OCI-LY7 (cell line): ENCODE results near the gene ACVR1. TPM values are rescaled to one million over a fixed set of nuclear protein-coding genes. Genes with fewer than 3 reads are reported as not detected.

Experiments
- BruUV-seq: library from RNA; stranded (reverse); fragments of 400-500 nt; replicated peaks from 2 replicates; lab custom pipeline; 2021; lab: Mats Ljungman, UMichigan
- CTCF ChIA-PET: fragments of 300-600 bp; sonication (Branson Sonifier 250); formaldehyde crosslinking; loops from one replicate; lab custom pipeline; 2022; ENCODE audit warnings: antibody characterized with exemption; ENCODE audit not compliant: unreplicated experiment; lab: Charles Lee
- POLR2A ChIA-PET: fragments of 300-600 bp; sonication (Branson Sonifier 250); formaldehyde crosslinking; loops from one replicate; lab custom pipeline; 2022; ENCODE audit warnings: antibody characterized with exemption; lab: Charles Lee
- DNase-seq: peaks from one replicate; pipeline ENCODE4 v3.0.0-alpha.2; 2015; ENCODE audit warnings: low spot score
- H2AFZ ChIP-seq: fragments of 200-600 bp; sonication (generic), shearing (Covaris generic); 2 replicates; pipeline ENCODE4 v1.6.1; 2014; ENCODE audit warnings: mild to moderate bottlenecking, antibody characterized with exemption, low read length, moderate library complexity
- H3K27ac ChIP-seq: fragments of 200-600 bp; sonication (generic); 2 replicates; pipeline ENCODE4 v1.5.1; 2014; ENCODE audit warnings: mixed run types, low read depth, mild to moderate bottlenecking, moderate library complexity, low read length, inconsistent platforms; ENCODE audit not compliant: poor library complexity, severe bottlenecking
- H3K36me3 ChIP-seq: fragments of 200-600 bp; sonication (generic); 2 replicates; pipeline ENCODE4 v1.6.1; 2014; ENCODE audit warnings: mild to moderate bottlenecking, antibody characterized with exemption, low read length, moderate library complexity, mixed read lengths; ENCODE audit not compliant: insufficient read depth
- H3K4me1 ChIP-seq: fragments of 200-600 bp; sonication (generic); 2 replicates; pipeline ENCODE4 v1.5.1; 2014; ENCODE audit warnings: mild to moderate bottlenecking, low read length; ENCODE audit not compliant: insufficient read depth, poor library complexity, severe bottlenecking
- H3K4me2 ChIP-seq: fragments of 200-600 bp; sonication (generic); 2 replicates; pipeline ENCODE4 v1.6.1; 2014; ENCODE audit warnings: mild to moderate bottlenecking, low read length
- H3K4me3 ChIP-seq: fragments of 200-600 bp; sonication (generic); 2 replicates; pipeline ENCODE4 v1.5.1; 2014; ENCODE audit warnings: mild to moderate bottlenecking, low read depth, low read length; ENCODE audit not compliant: poor library complexity, severe bottlenecking
- H3K79me2 ChIP-seq: fragments of 200-600 bp; sonication (generic); 2 replicates; pipeline ENCODE4 v1.6.1; 2016; ENCODE audit warnings: low read depth, mild to moderate bottlenecking, low read length, moderate library complexity, mixed read lengths; ENCODE audit not compliant: insufficient read depth
- H3K9me2 ChIP-seq: fragments of 200-600 bp; sonication (generic); 2 replicates; pipeline ENCODE4 v1.6.1; 2016; ENCODE audit warnings: mild to moderate bottlenecking, low read length, mixed read lengths; ENCODE audit not compliant: insufficient read depth
- H3K9me3 ChIP-seq: fragments of 200-600 bp; sonication (generic); 2 replicates; pipeline ENCODE4 v1.6.1; 2014; ENCODE audit warnings: mild to moderate bottlenecking, mixed run types, low read length, mixed read lengths
- H4K20me1 ChIP-seq: fragments of 200-600 bp; sonication (generic); 2 replicates; pipeline ENCODE4 v1.6.1; 2014; ENCODE audit warnings: mild to moderate bottlenecking, antibody characterized with exemption, low read length, moderate library complexity, mixed read lengths; ENCODE audit not compliant: insufficient read depth
- CTCF ChIP-seq: fragments of 200-600 bp; sonication (generic); conservative IDR thresholded peaks from 2 replicates; pipeline ENCODE4 v1.5.1; 2014; ENCODE audit warnings: mild to moderate bottlenecking, antibody characterized with exemption, low read length, moderate library complexity, mixed read lengths
- EZH2phosphoT487 ChIP-seq: fragments of 200-600 bp; sonication (generic); IDR thresholded peaks from 2 replicates; pipeline ENCODE4 v1.6.1; 2018; ENCODE audit warnings: low read depth, borderline replicate concordance, mild to moderate bottlenecking, mixed run types, antibody characterized with exemption, low read length, moderate library complexity, mixed read lengths
- intact Hi-C: fragments of 100-400 bp; cut with micrococcal nuclease; formaldehyde crosslinking; loops from one replicate; pipeline ENCODE4 v1.10.0; 2022; ENCODE audit not compliant: unreplicated experiment
- total RNA-seq, 2 experiments: library from RNA; depleted of rRNA in 1 of 2; stranded (reverse); fragments of >200 nt in 1 of 2; shearing (Covaris generic) in 1 of 2; gene quantifications; 2 replicates each; pipeline ENCODE4 v1.2.3, GENCODE V29; 2014 to 2022

Gene ACVR1
- total RNA-seq, 2 experiments from 2014 or later = 0.13 to 3.9 TPM

GRCh38 chr2:157698430-157698829 is 177.7 kb downstream of the ACVR1 start:
- POLR2A ChIA-PET = no interaction called here

GRCh38 chr2:157696036-157696435 is 180.1 kb downstream of the ACVR1 start:
- no peak for DNase-seq
- H2AFZ ChIP-seq = no peak overlapping the region
- no TSS peak for BruUV-seq
- no peaks in the 10 kb centered on the region for H3K4me1 ChIP-seq
- no peaks in the 10 kb centered on the region for H3K9me3 ChIP-seq
- no peak overlapping the region for H3K27ac ChIP-seq
- intact Hi-C loops = no loop called here
- H3K4me2 ChIP-seq = no peak overlapping the region
- H3K36me3 ChIP-seq = no peaks in the 10 kb centered on the region
- no peaks in the 10 kb centered on the region for H3K79me2 ChIP-seq
- TF ChIP-seq EZH2phosphoT487 (no peak), CTCF (no peak)
- no peaks in the 10 kb centered on the region for H3K9me2 ChIP-seq
- ChIA-PET POLR2A (interaction anchor here (0.6 kb wide), 1 partner anchor 565 kb away, joined by 3 read pairs; no protein-coding TSS in a partner anchor), CTCF (no interaction called here)
- H4K20me1 ChIP-seq = no peaks in the 10 kb centered on the region
- no peak overlapping the region for H3K4me3 ChIP-seq

More at GRCh38 chr2:157698430-157698829, 177.7 kb downstream of the ACVR1 start:
- no peaks in the 10 kb centered on the region for H3K36me3 ChIP-seq
- intact Hi-C loops = no loop called here
- TF ChIP-seq CTCF = no peak
- no peak for TF ChIP-seq EZH2phosphoT487
- H3K4me3 ChIP-seq = no peak overlapping the region
- H3K79me2 ChIP-seq = no peaks in the 10 kb centered on the region
- H3K4me2 ChIP-seq = no peak overlapping the region
- no TSS peak for BruUV-seq
- no peak overlapping the region for H3K27ac ChIP-seq
- CTCF ChIA-PET = no interaction called here
- H3K9me2 ChIP-seq = no peaks in the 10 kb centered on the region
- H3K9me3 ChIP-seq = no peaks in the 10 kb centered on the region
- no peaks in the 10 kb centered on the region for H3K4me1 ChIP-seq
- no peaks in the 10 kb centered on the region for H4K20me1 ChIP-seq
- DNase-seq = no peak
- H2AFZ ChIP-seq = no peak overlapping the region

- POLR2A ChIA-PET = no interaction called here
- TF ChIP-seq CTCF = no peak
- no peak for TF ChIP-seq EZH2phosphoT487
- intact Hi-C loops = no loop called here
- Histone ChIP-seq H3K27ac (no peak overlapping the region), H3K9me3 (no peaks in the 10 kb centered on the region), H3K9me2 (no peaks in the 10 kb centered on the region), H4K20me1 (no peaks in the 10 kb centered on the region), H3K79me2 (no peaks in the 10 kb centered on the region), H2AFZ (no peak overlapping the region), H3K4me3 (no peak overlapping the region), H3K36me3 (no peaks in the 10 kb centered on the region), H3K4me2 (no peak overlapping the region), H3K4me1 (no peaks in the 10 kb centered on the region)
- no peak for DNase-seq
- CTCF ChIA-PET = no interaction called here
- no TSS peak for BruUV-seq
These were observed 183.4 kb downstream of the ACVR1 start for GRCh38 chr2:157692768-157693167.
